Activated CD4-positive, alpha-beta T cell treated with anti-CD3 and anti-CD28 coated beads, Interleukin-2, amount 50 U/mL, for 24 hours (primary cell): ENCODE results near the gene CCDC57.
"Not testable (repeated sequence)": the region's sequence is repeated elsewhere in the genome, so short reads cannot be mapped to it uniquely, and the experiment has no call there.

ENCODE experiments used
- DNase-seq, 2 donors: peaks; one replicate each; pipeline ENCODE4 v3.0.0-alpha.2; 2020; ENCODE audit warnings: low read depth in 1 of 2, low spot score in 1 of 2

Gene CCDC57

GRCh38 chr17:82212331-82213250 lies at the start of gene CCDC57:
Gene CCDC57 (minus strand): TSS chr17:82212842. CDS start chr17:82201944, 10,898 bp downstream.
- peak; percentile 59 to 61 for DNase-seq

- DNase-seq, result no peak
These were observed 49.7 kb upstream of the CCDC57 start for GRCh38 chr17:82262344-82262743.

GRCh38 chr17:82259972-82260961 lies 47.6 kb upstream of the CCDC57 start:
- DNase-seq, result not testable (repeated sequence)

GRCh38 chr17:82258555-82258954 lies 45.9 kb upstream of the CCDC57 start:
- DNase-seq, result no peak

GRCh38 chr17:82257473-82257872 lies 44.8 kb upstream of the CCDC57 start:
- peak in 1 of 2 donors; percentile 46 for DNase-seq

- no peak for DNase-seq
These were observed 43.7 kb upstream of the CCDC57 start for GRCh38 chr17:82256242-82256885.

- no peak for DNase-seq
These were observed 42.8 kb upstream of the CCDC57 start for GRCh38 chr17:82255402-82255972.

GRCh38 chr17:82254746-82255145 lies 42.1 kb upstream of the CCDC57 start:
- not testable (repeated sequence) for DNase-seq

GRCh38 chr17:82254096-82254495 lies 41.5 kb upstream of the CCDC57 start:
- DNase-seq, result not testable (repeated sequence)

- DNase-seq, result no peak
These were observed 40.5 kb upstream of the CCDC57 start for GRCh38 chr17:82253179-82253544.

GRCh38 chr17:82252511-82253178 lies 40.0 kb upstream of the CCDC57 start:
- no peak for DNase-seq

GRCh38 chr17:82250868-82251500 lies 38.3 kb upstream of the CCDC57 start:
- DNase-seq, result no peak

GRCh38 chr17:82249896-82250581 lies 37.4 kb upstream of the CCDC57 start:
- no peak for DNase-seq

GRCh38 chr17:82248815-82249674 lies 36.4 kb upstream of the CCDC57 start:
- no peak for DNase-seq

- DNase-seq, result no peak
These were observed 35.4 kb upstream of the CCDC57 start for GRCh38 chr17:82247856-82248671.

GRCh38 chr17:82247182-82247823 lies 34.7 kb upstream of the CCDC57 start:
- no peak for DNase-seq
